GM12892 (cell line): ENCODE data around the gene COX19.

Source experiments
- POLR2A ChIP-seq: IDR thresholded peaks from 2 replicates; pipeline ENCODE4 v1.6.1; 2011; ENCODE audit warnings: low read depth, low read length, control low read depth
- POLR2AphosphoS5 ChIP-seq: IDR thresholded peaks from 2 replicates; pipeline ENCODE4 v1.6.1; 2011; ENCODE audit warnings: low read depth, low read length, control low read depth
- TAF1 ChIP-seq: IDR thresholded peaks from 2 replicates; pipeline ENCODE4 v1.6.1; 2011; ENCODE audit warnings: low read depth, mild to moderate bottlenecking, control low read depth, low read length, borderline replicate concordance

DNA sequence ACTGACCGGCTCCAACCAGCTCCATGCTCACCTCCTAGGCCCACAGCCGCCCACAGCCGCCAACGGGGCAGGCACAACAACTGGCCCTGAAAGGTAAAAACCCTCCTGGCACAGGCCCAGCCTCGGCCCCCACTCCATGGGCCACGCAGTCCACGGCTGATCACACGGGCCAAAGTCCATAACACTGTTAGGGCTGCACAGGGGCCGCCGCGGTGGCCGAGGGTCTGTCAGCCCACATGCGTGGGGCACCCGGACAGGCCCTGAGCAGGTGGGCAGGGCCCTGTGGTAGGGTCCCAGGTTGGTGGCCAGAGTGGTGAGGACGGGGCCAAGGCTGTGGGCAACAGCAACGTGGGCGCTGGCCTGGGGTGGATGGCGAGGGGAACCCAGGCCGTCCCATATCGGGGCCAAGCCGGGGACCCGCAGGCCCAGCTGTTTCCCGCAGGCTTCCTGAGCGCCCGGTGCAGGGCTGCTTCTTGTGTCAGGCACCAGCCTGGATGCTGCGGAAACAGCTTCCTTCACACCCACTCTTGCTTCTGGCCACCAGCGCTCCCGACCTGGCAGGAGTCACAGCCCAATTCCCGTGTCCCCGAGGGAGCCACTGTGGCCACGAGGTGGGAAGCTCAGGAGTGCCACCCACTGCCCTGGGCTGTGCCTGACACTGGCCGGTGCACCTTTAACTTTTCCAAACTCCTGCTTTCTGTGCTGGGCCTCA is 36.8 kb upstream of the COX19 start:
- no peak for TF ChIP-seq TAF1
- no peak; the same call in 1 of the 2 replicates for TF ChIP-seq POLR2A
- no peak for TF ChIP-seq POLR2AphosphoS5
